ENCODE results near the gene PLEKHG4B. TPM values are rescaled to one million over a fixed set of nuclear protein-coding genes. Genes with fewer than 3 reads are reported as not detected.
"Not testable (repeated sequence)": the region's sequence is repeated elsewhere in the genome, so short reads cannot be mapped to it uniquely, and the experiment has no call there.

The PLEKHG4B gene
- total RNA-seq, 1 donor from 2014 or later = not detected

DNA sequence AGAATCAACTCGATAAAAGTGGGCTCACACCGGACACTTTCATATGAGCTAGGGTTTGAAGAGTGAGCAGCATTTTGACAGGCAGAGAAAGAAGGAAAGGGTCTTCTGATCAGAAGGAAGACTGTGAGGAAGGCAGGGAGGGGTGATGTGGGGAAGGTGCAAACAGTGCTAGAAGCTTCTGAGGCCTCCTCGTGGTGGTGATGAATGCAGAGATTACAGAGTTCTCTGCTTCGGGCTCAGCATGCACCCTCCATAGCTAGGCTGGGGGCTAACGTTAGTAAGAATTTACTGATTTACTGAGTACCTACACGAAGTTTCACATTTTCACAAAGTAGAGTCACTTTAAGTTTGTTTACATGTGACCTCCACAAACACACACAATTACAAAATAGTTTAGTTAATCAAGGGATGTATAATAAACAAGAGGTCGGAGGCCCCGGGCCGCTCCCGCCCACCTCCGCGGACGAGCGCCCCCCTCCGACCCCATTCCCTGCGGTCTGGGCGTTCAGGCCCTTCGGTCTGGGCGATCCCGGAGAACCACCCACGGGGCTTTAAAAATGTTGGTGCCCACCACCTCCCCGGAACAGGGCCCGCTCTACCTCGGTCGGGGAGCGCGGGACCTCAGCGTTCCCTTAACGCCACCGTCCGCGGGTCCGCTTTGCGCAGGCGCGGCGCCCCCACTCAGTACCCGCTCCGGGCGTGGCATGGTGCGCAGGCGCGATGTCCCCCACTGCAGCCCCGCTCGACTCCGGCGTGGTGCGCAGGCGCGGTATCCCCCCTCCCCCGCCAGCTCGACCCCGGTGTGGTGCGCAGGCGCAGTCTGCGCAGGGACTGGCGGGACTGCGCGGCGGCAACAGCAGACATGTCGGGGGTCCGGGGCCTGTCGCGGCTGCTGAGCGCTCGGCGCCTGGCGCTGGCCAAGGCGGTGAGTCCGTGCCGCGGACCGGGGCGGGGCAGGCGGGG is 125.8 kb downstream of the PLEKHG4B start, which contains the start of the genes CCDC127 and SDHA:
Gene CCDC127 (minus strand): TSS at position 660 of the 963 bp plus-strand sequence. CDS start 1,304 bp downstream, outside the sequence.
Gene SDHA (plus strand): TSS at position 827 of the 963 bp plus-strand sequence. CDS start 36 bp downstream, at position 863.
- intact Hi-C loops (cut with DNase I) = loop anchor here (1.0 to 5.0 kb wide), 4 partner anchors 29 to 255 kb away; partner anchors contain the start of genes EXOC3 and PDCD6

DNA sequence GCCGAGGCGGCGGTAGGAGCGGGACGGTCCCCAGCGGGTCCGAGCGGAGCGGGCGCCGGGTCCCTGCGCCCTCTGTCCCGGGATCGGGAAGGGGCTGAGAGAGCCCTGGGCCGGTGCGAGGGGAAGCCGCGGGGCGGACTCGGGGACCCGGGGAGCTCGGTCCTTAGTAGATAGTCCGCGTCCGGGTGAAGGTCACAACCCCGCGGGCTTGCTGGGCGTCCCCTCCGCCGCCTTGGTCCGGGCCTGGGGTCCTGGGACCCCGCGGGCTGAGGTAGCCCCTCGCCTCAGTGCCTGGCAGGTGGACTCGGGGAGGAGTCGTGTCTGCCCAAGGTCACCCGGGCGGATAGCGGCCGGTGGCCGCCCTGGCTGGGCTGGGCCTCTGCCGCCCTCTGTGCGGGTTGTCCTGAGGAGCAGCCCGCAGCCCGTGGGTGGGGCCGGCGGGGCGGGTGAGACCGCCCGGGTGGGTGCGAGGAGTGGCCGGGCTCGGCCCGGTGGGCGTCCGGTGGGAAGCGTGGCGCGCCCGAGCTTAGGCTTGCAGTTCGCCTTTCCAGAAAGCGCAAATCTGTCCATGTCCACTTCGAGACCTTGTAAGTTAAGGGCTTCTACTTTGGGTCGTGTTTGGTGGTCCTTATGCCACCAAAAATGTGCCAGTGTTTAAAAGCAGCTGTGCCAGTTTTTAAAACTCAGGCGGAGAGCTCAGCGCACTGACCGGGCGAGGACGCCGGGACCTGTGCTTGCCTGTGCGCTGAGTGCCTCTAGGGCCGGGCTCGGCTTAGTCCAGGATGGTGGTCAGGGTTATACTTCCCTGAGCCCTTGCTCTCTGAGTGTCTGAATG is 126.7 kb downstream of the PLEKHG4B start:
- Histone ChIP-seq H3K36me3 (peaks cover under 1 to 5% of the 10 kb centered on the region in 2 donors), H3K27me3 (no peaks in the 10 kb centered on the region), H3K4me3 (peak overlapping the region; percentile 95 to 98), H3K9me3 (no peaks in the 10 kb centered on the region), H3K4me1 (peaks cover 0 to 12% of the 10 kb centered on the region in 2 donors), H3K27ac (peak overlapping the region; percentile 80 to 91)
- DNase-seq (ENCODE audit: low spot score in 2 of 2) = peak in 1 of 2 donors; percentile 69
- intact Hi-C loops (cut with DNase I) = loop anchor here (1.0 to 5.0 kb wide), 4 partner anchors 30 to 254 kb away; partner anchors contain the start of genes EXOC3 and PDCD6
- TF ChIP-seq, protein P1, sequence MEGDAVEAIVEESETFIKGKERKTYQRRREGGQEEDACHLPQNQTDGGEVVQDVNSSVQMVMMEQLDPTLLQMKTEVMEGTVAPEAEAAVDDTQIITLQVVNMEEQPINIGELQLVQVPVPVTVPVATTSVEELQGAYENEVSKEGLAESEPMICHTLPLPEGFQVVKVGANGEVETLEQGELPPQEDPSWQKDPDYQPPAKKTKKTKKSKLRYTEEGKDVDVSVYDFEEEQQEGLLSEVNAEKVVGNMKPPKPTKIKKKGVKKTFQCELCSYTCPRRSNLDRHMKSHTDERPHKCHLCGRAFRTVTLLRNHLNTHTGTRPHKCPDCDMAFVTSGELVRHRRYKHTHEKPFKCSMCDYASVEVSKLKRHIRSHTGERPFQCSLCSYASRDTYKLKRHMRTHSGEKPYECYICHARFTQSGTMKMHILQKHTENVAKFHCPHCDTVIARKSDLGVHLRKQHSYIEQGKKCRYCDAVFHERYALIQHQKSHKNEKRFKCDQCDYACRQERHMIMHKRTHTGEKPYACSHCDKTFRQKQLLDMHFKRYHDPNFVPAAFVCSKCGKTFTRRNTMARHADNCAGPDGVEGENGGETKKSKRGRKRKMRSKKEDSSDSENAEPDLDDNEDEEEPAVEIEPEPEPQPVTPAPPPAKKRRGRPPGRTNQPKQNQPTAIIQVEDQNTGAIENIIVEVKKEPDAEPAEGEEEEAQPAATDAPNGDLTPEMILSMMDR (IDR thresholded peaks at IDR 0.05) = no peak

More for the DNA sequence above, 125.8 kb downstream of the PLEKHG4B start, which contains the start of the genes CCDC127 and SDHA:
- peak within 1 kb of the TSS; percentile 80 to 91 for H3K27ac ChIP-seq
- not testable (repeated sequence) for H3K36me3 ChIP-seq, H3K27me3 ChIP-seq, H3K9me3 ChIP-seq
- H3K4me1 ChIP-seq = peaks cover 0 to 12% of the 10 kb centered on the region in 2 donors
- H3K4me3 ChIP-seq = peak within 1 kb of the TSS; percentile 95 to 98
- DNase-seq (ENCODE audit: low spot score in 2 of 2) = peak; percentile 86 to 98
- TF ChIP-seq, protein P1 (IDR thresholded peaks at IDR 0.05) = peak in 2 of 3 experiments; percentile 38 to 50

DNA sequence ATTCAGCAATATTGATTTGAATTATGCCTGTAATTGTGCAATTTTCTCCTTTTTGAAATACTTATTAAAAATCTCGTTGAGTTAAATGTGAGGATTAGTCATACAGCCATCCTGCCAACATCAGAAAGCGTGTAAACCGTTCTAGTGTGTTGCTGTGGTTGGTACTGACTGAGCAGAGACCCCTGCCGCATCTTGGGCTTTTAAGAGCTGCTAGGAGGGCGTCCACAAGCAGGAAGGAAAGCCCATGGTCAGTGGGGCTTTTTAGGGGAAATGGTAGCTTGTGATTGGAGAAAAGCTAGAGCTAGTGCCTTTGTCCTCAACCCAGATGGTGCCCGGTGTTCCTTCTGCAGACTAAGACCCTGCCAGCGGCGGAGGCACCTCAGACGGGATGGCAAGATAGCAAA is 127.5 kb downstream of the PLEKHG4B start:
- Histone ChIP-seq H3K27ac (peak overlapping the region; percentile 80 to 91), H3K27me3 (no peaks in the 10 kb centered on the region), H3K4me1 (peaks cover 0 to 12% of the 10 kb centered on the region in 2 donors), H3K36me3 (peaks cover 6 to 8% of the 10 kb centered on the region in 2 donors), H3K4me3 (peak overlapping the region; percentile 95 to 98), H3K9me3 (no peaks in the 10 kb centered on the region)
- TF ChIP-seq, protein P1 (IDR thresholded peaks at IDR 0.05) = no peak
- DNase-seq (ENCODE audit: low spot score in 2 of 2) = no peak
- intact Hi-C loops (cut with DNase I) = loop anchor here (2.0 to 5.0 kb wide), 2 partner anchors 223 to 253 kb away; partner anchors contain the start of gene EXOC3

DNA sequence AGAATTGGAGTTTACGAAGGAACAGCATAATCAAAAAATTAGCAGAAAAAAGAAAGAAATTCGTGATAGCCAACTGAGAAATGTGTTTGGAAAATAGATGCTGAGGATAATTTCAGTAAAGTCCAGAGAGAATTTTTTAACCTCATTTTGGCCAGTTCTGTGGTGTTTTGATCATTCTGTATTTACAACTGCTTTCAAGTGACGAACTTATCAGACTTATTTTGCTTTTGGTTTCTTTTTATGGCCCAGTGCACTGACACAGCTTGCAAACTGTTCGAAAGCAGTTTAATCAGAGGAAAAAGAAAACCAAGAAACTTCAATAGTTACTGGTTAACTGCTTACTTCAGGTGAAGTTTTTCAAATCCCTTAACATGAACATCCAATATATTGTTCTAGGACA is 128.0 kb downstream of the PLEKHG4B start:
- intact Hi-C loops (cut with DNase I) = loop anchor here (2.0 to 5.0 kb wide), 2 partner anchors 222 to 253 kb away; partner anchors contain the start of gene EXOC3
- peak overlapping the region in 1 of 2 donors; percentile 91 for H3K27ac ChIP-seq
- no peaks in the 10 kb centered on the region for H3K9me3 ChIP-seq
- no peak for DNase-seq (ENCODE audit: low spot score in 2 of 2)
- peaks cover 0 to 12% of the 10 kb centered on the region in 2 donors for H3K4me1 ChIP-seq
- peaks cover 11 to 13% of the 10 kb centered on the region in 2 donors for H3K36me3 ChIP-seq
- peak overlapping the region; percentile 95 to 98 for H3K4me3 ChIP-seq
- no peaks in the 10 kb centered on the region for H3K27me3 ChIP-seq
- TF ChIP-seq, protein P1 (IDR thresholded peaks at IDR 0.05) = no peak

DNA sequence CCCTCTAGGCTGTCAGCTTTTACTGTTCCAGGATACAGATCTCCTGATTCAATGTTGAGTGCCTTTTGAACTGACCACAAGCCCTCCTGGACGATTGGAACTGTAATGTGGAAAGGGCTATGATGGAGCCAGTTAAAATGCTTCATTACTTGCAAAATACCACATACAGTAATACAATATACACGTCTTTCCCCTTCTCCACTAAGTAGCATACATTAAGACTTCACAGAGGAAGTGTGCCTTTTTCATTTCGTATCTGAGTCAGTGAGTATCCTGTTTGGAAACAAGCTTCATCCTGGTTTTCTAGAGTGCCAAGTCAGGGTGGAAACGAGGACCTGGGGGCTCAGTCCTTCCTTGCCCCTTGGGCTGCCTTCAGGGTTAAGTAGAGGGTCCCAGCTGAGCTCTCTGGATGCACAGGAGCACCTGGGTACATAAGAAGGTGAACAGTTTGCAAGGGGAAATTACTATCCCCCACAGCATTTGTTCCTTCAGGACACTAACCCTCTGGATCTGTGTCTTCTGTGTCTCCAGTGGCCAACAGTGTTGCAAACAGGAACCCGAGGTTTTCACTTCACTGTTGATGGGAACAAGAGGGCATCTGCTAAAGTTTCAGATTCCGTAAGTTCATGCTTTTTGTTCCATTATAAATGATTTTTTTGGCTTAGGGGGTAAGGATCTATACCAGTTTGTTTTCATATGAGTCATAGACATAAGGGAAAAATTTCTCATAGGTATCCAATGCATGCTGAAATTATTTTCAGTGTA is 131.2 kb downstream of the PLEKHG4B start:
- DNase-seq (ENCODE audit: low spot score in 2 of 2); H3K27me3 ChIP-seq; H3K27ac ChIP-seq; H3K9me3 ChIP-seq; intact Hi-C loops (cut with DNase I); H3K4me3 ChIP-seq: not testable (repeated sequence)
- Histone ChIP-seq H3K36me3 (peaks cover 41 to 42% of the 10 kb centered on the region in 2 donors), H3K4me1 (peaks cover 0 to 12% of the 10 kb centered on the region in 2 donors)
